Transverse colon (tissue), 4 donors: ENCODE measurements around the gene LRRC8C.

Experiments
- CTCF ChIP-seq, 5 experiments: fragments of 200-600 bp in 3 of 5; fragments of 450-650 bp in 2 of 5; sonication (generic) in 3 of 5; IDR thresholded peaks; 1 replicate in 2 of 5; 2 replicates in 3 of 5; pipeline ENCODE4 v1.5.1; 2016 to 2017; ENCODE audit warnings: antibody characterized with exemption in 5 of 5, inconsistent platforms in 3 of 5, mild to moderate bottlenecking in 2 of 5, moderate library complexity in 1 of 5
- EP300 ChIP-seq: sonication (generic); formaldehyde crosslinking; IDR thresholded peaks from one replicate; pipeline ENCODE4 v1.6.1; 2017; ENCODE audit warnings: antibody characterized with exemption, low read depth
- POLR2A ChIP-seq: fragments of 450-650 bp; IDR thresholded peaks from one replicate; pipeline ENCODE4 v1.6.1; 2016; ENCODE audit warnings: antibody characterized with exemption, mild to moderate bottlenecking, moderate library complexity
- POLR2AphosphoS5 ChIP-seq, 3 donors: sonication (generic); formaldehyde crosslinking; IDR thresholded peaks; one replicate each; pipeline ENCODE4 v1.6.1; 2016; ENCODE audit warnings: antibody characterized with exemption in 3 of 3

GRCh38 chr1:89759036-89759435, 126.1 kb downstream of the LRRC8C start:
- TF ChIP-seq POLR2AphosphoS5 (IDR thresholded peaks at IDR 0.05) (no peak), POLR2A (no peak), EP300 (no peak), CTCF (IDR thresholded peaks at IDR 0.05) (no peak)
